Body of pancreas (tissue), 4 donors: Measurements from ENCODE around the gene GLYATL2.

Source experiments
- CTCF ChIP-seq, 7 experiments: fragments of 450-650 bp in 4 of 7; fragments of 200-600 bp in 3 of 7; sonication (generic) in 3 of 7; IDR thresholded peaks; one replicate each; pipeline ENCODE4 v1.5.1; 2016 to 2019; ENCODE audit warnings: antibody characterized with exemption in 7 of 7
- POLR2A ChIP-seq, 3 donors: fragments of 450-650 bp; IDR thresholded peaks; one replicate each; pipeline ENCODE4 v1.6.1; 2016; ENCODE audit warnings: antibody characterized with exemption in 3 of 3, mild to moderate bottlenecking in 2 of 3

- TF ChIP-seq CTCF (IDR thresholded peaks at IDR 0.05) = no peak
- TF ChIP-seq POLR2A (IDR thresholded peaks at IDR 0.05) = no peak
Observed at GRCh38 chr11:58807343-58807742, 37.2 kb downstream of the GLYATL2 start.
